Measurements from ENCODE around the gene ADAM15.

Gene ADAM15

GRCh38 chr1:155050560-155051341 is at the start of gene ADAM15:
ADAM15 (plus strand) TSS chr1:155051316; CDS start chr1:155051387, 71 bp downstream.
- DNase-seq (ENCODE audit: low read depth in 2 of 2), result peak; percentile 54 to 66

GRCh38 chr1:155001425-155001674 is 49.8 kb upstream of the ADAM15 start:
- DNase-seq (ENCODE audit: low read depth in 2 of 2), result no peak

GRCh38 chr1:155001675-155002463 is 49.2 kb upstream of the ADAM15 start:
- DNase-seq (ENCODE audit: low read depth in 2 of 2), result peak; percentile 93 to 97

GRCh38 chr1:155002464-155003226 is 48.5 kb upstream of the ADAM15 start, which contains the start of gene ZBTB7B:
ZBTB7B (plus strand) TSS chr1:155002802; CDS start chr1:155014661, 11,859 bp downstream.
- no peak for DNase-seq (ENCODE audit: low read depth in 2 of 2)

- DNase-seq (ENCODE audit: low read depth in 2 of 2), result no peak
Measured at GRCh38 chr1:155003227-155003765, 47.8 kb upstream of the ADAM15 start.

GRCh38 chr1:155003766-155004351 is 47.3 kb upstream of the ADAM15 start:
- no peak for DNase-seq (ENCODE audit: low read depth in 2 of 2)

- DNase-seq (ENCODE audit: low read depth in 2 of 2), result no peak
Measured at GRCh38 chr1:155004352-155005075, 46.6 kb upstream of the ADAM15 start.

GRCh38 chr1:155005076-155006011 is 45.8 kb upstream of the ADAM15 start:
- DNase-seq (ENCODE audit: low read depth in 2 of 2), result no peak

GRCh38 chr1:155006601-155007101 is 44.5 kb upstream of the ADAM15 start:
- DNase-seq (ENCODE audit: low read depth in 2 of 2), result no peak

- DNase-seq (ENCODE audit: low read depth in 2 of 2), result no peak
Measured at GRCh38 chr1:155007251-155007828, 43.8 kb upstream of the ADAM15 start.

- no peak for DNase-seq (ENCODE audit: low read depth in 2 of 2)
Measured at GRCh38 chr1:155008015-155008941, 42.8 kb upstream of the ADAM15 start.

- DNase-seq (ENCODE audit: low read depth in 2 of 2), result no peak
Measured at GRCh38 chr1:155009221-155009711, 41.9 kb upstream of the ADAM15 start.

GRCh38 chr1:155009742-155010141 is 41.4 kb upstream of the ADAM15 start:
- no peak for DNase-seq (ENCODE audit: low read depth in 2 of 2)

GRCh38 chr1:155010211-155010918 is 40.8 kb upstream of the ADAM15 start:
- no peak for DNase-seq (ENCODE audit: low read depth in 2 of 2)

GRCh38 chr1:155011004-155011416 is 40.1 kb upstream of the ADAM15 start:
- DNase-seq (ENCODE audit: low read depth in 2 of 2), result no peak

GRCh38 chr1:155011437-155012025 is 39.6 kb upstream of the ADAM15 start:
- DNase-seq (ENCODE audit: low read depth in 2 of 2), result no peak

GRCh38 chr1:155012026-155012546 is 39.0 kb upstream of the ADAM15 start:
- DNase-seq (ENCODE audit: low read depth in 2 of 2), result no peak
